GM10847 (cell line): ENCODE measurements around the gene TRIM8.

ENCODE experiments used
- POLR2A ChIP-seq: IDR thresholded peaks from 2 replicates; pipeline ENCODE4 v1.6.1; 2011; ENCODE audit not compliant: insufficient read length; ENCODE audit errors: extremely low read depth

TRIM8 gene

GRCh38 chr10:102639537-102639936 lies 4.7 kb upstream of the TRIM8 start:
- TF ChIP-seq POLR2A, result no peak

GRCh38 chr10:102641402-102641801 lies 2.9 kb upstream of the TRIM8 start:
- TF ChIP-seq POLR2A, result no peak

- peak; percentile 53 for TF ChIP-seq POLR2A
Observed at GRCh38 chr10:102641880-102642735, 2.2 kb upstream of the TRIM8 start.

DNA sequence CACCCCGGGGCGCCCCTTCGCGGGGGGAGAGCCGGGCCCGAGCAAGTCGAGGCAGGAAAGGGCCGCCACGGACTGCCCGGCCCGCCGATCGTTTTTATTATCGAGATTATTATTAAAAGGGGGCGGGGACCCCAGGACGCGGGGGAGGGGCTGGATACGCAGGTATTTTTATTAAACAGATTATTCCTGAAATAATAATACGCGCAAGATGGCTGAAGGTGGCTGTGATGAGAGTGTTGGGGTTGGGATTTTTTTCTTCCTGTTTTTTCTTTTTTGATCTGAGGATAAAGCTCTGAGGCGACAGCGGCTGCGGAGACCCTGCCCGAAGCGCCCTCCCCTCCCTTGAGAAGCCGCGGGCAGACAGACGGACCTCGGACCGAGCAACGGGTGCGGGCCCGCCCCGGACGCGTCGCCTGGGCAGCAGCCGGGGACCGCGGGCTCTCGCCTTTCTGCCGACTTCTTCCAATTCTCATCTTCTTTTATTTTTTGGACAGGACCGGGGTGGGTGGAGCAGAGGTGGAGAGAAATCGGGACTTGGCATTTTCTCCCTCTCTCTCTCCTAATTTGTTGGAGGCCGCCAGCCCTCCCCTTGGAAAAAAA lies 1.4 kb upstream of the TRIM8 start:
- TF ChIP-seq POLR2A, result no peak

DNA sequence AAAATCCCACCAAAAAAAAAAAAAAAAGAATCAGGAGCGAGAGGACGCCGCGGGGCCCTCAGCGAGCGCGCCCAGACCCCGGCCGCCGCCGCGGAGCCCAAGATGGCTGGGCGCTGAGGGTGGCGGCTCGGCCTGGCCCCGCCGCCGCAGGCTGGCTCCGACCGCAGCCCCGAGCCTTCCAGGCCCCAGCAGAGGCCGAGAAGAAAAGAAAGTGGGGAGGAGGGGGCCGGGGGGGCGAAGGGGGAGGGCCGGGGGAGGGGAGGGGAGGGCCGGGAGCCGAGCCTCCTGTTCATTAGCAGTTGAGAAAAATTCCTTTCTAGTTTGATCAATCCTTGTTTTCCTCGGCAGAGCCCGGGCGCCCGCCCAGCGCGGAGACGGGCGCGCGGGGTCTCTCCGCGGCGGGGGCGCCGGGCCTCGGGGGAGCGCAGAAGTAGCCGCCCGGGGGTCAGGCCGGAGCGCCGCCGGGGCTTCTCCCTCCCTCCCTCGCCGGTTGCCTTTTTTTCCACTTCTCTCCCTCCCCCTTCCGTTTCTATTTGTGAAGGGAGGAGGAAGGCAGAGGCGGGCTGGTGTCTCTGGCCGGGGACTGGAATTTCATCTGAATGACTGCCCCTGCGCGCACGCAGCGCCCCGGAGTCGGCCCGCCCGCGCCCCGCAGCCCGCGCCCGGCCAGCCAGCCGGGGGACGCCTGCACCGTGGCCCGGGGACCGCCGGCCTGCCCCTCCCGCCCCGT lies 778 bp upstream of the TRIM8 start:
- no peak for TF ChIP-seq POLR2A

DNA sequence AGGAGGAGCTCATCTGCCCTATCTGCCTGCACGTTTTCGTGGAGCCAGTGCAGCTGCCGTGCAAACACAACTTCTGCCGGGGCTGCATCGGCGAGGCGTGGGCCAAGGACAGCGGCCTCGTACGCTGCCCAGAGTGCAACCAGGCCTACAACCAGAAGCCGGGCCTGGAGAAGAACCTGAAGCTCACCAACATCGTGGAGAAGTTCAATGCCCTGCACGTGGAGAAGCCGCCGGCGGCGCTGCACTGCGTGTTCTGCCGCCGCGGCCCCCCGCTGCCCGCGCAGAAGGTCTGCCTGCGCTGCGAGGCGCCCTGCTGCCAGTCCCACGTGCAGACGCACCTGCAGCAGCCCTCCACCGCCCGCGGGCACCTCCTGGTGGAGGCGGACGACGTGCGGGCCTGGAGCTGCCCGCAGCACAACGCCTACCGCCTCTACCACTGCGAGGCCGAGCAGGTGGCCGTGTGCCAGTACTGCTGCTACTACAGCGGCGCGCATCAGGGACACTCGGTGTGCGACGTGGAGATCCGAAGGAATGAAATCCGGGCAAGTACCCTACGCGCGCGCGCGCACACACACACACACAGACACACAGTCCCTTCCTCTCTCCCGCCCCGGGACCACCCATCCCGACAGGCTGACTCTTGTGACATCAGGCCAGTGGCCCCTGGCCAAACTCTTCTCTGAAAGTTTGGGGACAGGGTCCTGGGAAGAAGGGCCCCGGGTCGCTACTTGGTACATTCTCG lies 538 bp downstream of the TRIM8 start:
- TF ChIP-seq POLR2A, result peak; percentile 19

DNA sequence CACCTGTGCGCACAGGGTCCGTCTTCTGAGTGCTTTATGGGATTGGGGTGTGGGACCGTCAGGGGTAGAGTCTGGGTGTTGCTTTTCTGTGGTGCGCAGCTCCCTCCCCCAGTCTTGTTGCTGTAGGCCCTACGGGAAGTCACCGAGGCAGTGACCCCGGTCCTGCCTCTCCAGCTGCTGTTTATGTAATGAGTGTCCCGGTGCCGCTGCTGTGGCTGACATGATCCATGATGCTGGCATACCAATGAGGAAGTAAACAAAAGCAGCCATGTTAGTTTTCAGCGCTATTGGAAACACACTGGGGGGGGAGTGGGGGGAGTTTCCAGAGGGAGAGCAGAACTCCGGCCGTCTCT lies 1.1 kb downstream of the TRIM8 start:
- no peak for TF ChIP-seq POLR2A

DNA sequence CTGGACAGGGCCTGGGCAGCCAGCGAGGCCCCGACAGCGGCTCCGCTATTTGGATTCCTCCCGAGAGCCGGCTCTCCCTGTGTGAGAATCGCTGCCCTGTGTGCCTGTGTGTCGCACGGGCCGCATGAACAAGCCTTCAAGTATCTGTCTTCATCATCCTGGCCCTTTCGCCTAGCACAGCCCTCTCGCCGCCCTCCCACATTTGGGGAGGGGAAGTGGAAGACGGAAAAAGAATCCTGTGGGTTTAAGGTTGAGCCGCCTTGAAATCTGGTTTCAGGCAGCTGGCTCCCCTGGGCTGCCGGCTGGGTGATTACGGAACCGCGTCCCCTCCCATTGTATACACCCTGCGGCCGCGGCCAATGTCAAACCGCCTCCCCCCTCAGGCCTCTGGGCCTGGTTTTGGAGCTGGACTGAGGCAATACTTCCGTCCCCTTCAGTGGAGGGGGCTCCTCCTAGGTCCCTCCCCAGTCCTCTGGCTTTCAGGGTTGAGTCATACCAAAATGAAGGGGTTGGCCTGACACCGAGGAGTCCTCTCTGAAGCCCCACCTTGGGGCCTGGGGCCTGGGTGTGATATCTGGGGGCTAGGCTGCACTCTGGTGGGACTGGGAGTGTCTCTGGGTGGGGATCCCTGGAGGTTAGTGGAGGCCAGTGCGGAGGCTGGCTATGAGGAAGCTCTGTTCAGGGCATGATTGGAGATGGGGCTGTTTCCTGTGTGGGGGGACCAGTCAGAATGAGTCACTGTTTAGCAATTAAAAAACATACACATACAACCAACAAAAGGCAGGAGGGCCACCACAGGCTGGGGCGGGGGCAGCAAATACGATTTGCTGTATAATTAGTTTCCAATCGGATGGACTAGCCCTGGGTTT lies 1.7 kb downstream of the TRIM8 start:
- TF ChIP-seq POLR2A, result peak; percentile 88

DNA sequence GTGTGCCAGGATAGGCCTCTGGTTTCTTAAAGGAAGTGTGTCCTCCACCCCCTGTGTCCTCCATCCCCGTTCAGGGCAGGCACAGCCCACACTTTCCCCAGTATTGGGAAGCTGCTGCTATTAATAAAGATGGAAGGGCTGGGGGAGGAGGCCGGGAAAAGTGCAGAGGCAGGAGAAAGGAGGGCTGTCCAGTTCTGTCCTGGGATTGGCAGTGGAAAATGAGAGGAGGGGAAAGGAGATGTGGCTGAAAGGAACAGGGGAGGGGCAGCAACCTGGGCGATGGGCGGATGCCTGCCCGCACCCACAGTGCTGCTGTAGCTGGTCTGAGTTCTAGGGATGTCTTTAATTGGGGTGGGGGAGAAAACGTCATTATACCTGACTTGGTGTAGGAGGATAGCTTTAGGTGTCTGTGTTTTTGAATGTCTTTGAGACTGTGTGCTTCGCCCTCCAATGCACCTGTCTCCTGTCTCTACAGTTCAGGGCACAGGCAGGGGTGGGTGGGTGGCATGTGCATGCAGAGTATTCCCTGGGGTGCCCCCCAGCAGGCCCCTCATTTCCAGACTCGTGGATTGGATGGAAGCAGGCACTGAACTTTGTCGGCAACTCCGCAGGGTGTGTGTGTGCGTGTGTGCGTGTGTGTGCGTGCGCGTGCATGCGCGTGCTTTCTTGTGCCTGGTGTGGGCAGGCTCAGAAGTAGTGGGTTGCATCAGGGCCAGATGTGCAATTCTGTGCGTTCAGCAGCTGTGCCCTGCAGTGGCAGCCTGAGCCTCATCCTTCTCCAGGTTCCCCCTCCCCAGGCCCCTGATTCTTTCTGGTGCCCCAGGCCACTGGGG lies 2.5 kb downstream of the TRIM8 start:
- TF ChIP-seq POLR2A, result no peak

GRCh38 chr10:102647443-102648268 lies 3.4 kb downstream of the TRIM8 start:
- TF ChIP-seq POLR2A, result no peak

GRCh38 chr10:102648269-102648888 lies 4.1 kb downstream of the TRIM8 start:
- TF ChIP-seq POLR2A, result no peak
